Measurements from ENCODE around the gene RABAC1.

Gene RABAC1

DNA sequence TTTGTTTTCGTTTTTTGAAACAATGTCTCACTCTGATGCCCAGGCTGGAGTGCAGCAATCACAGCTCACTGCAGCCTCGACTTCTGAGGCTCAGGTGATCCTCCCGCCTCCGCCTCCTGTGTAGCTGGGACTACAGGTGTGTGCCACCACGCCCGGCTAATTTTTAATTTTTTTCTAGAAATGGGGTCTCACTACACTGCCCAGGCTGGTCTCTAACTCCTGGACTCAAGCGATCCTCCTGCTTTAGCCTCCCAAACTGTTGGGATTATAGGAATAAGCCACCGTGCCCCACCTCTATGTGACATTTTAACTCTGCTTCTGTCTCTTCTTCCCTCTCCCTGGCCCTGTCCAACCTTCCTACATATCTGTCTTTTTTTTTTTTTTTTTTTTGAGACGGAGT is 29.8 kb upstream of the RABAC1 start:
- DNase-seq, result no peak

DNA sequence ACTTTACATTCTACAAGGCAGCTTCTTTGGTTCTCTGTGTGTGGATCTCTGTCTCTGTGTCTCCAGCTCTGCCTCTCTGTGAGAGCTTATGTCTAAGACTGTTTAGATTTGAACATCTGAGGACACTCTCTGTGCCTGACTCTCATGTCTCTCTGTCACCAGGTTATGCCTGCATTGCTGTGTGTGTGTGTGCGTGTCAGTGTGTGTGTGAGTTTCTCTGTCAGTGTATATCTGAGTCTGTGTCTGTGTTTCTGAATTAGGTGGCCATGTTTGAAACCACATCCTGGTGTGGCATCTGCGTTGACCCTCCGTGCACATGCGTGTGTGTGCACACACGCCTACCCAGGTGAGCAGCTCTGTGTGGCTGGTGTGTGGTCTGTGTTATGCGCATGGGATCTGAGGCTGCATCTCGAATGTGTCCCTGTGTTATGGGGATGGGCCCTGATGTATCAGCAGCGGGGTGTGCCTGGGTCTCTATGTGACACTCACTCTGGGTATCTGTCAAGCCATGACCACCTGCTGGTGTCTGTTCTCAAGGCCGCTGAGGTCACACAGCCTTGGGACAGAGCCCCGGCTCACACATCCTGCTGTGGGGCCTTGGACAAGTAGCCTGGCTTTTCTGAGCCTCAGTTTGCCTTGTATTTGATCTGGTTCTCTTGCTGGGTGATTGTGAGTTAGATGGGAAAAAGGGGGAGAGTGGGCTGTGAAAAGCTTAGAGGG is 28.2 kb upstream of the RABAC1 start:
- no peak for DNase-seq

- DNase-seq, result no peak
Observed at GRCh38 chr19:41984961-41985360, 25.8 kb upstream of the RABAC1 start.

- no peak for DNase-seq
Observed at GRCh38 chr19:41981724-41982123, 22.6 kb upstream of the RABAC1 start.

DNA sequence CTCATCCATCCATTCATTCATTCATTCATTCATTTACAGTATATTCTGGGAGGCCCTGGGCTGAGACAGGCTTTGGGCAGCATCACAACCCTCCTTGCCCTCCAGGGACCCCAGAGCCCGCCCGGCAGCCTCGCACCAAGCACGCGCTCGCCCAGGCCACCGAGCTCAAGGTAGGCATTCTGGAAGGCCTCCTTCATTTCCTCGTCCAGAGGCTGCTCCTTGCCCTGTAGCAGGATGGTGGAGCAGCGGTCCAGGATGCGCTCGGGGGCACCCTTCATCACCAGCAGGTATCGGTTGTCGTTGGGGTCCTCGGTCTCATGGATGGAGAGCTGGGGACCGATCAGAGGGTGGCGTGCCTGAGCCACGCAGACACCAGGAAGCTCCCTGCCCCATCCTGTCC is 19.3 kb upstream of the RABAC1 start:
- DNase-seq, result no peak

- no peak for DNase-seq
Observed at GRCh38 chr19:41977916-41978315, 18.8 kb upstream of the RABAC1 start.

GRCh38 chr19:41974652-41975051 is 15.5 kb upstream of the RABAC1 start:
- no peak for DNase-seq

GRCh38 chr19:41971363-41971762 is 12.2 kb upstream of the RABAC1 start:
- no peak for DNase-seq

DNA sequence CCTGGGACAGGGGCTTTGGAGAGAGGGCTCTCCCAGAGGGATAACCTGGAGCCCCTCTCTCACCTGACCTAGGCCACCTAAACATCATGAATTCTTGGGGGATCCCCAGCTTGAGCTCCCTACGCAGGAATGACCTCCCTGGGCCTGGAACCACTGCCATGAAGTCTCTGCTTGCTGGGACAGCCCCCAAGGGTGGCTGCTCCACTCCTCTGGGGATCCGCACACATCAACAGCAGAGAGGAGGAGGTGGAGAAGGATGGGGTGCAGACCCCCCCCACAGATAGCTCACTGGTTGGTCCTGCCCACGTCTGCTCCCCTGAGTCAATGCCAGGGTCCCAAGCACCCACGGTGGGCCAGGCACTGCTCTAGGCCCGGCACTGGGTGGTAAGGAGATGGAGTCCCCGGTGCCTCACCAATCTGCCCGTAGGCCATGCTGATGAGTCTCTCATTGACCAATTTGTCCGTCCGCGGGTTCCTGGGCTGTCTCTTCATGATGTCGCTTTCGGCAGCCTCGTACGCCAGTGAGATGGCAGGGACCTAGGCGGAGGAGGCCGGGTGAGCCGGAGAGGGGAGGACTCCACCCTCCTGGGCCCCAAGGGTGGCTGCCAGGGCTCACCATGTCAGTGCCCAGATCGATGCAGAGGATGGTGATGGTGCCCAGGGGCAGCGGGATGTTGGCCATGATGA is 10.8 kb upstream of the RABAC1 start:
- no peak for DNase-seq

GRCh38 chr19:41968751-41969595 is 9.9 kb upstream of the RABAC1 start:
- no peak for DNase-seq

DNA sequence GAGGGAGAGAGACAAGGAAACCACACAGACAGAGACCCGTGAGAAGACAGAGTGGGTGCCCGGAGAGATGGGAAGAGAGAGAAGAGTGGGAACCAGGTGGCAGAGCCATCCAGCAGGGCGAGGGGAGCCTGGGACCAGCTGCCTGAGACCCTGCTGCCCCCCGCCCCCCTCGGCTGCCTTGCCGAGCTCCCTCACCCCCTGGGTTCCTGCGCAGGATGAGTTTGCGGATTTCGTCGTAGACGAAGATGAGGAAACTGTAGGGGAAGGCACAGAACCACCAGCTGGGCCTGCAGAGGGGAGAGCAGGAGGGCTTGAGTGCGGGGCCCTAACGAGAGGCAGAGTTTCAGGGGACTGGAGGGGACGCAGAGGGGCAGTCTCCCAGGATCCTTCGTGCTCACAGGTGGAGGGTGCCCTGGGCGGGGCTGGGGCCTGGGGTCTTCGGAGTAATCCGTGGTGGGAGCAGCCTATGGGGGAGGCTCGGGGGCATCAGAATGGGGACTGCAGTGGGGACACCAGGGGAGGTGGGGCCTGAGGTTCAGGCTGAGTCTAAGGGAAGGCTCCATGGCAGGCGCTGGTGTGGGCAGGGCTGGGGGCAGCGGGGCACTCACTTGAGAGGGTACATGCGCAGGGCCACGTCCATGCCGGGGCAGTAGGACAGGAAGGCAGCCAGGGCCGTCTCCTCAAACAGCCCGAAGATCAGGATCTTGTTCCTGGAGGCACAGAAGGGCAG is 8.1 kb upstream of the RABAC1 start:
- DNase-seq, result peak; percentile 45

DNA sequence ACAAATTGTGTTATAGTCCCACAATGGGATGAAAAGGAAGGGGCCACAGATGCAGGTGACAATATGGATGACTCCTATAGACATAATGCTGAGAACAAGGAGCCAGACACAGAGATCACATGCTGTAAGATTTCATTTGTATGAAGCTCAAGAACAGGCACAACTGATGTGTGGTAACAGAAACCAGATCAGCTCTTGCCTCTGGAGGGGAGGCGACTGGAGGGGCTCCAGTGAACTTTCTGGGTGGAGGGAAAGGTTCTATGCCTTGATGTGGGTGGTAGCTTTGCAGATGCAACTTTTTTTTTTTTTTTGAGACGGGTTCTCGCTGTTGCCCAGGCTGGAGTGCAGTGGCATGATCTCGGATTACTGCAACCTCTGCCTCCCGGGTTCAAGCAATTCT is 6.0 kb upstream of the RABAC1 start:
- no peak for DNase-seq

DNA sequence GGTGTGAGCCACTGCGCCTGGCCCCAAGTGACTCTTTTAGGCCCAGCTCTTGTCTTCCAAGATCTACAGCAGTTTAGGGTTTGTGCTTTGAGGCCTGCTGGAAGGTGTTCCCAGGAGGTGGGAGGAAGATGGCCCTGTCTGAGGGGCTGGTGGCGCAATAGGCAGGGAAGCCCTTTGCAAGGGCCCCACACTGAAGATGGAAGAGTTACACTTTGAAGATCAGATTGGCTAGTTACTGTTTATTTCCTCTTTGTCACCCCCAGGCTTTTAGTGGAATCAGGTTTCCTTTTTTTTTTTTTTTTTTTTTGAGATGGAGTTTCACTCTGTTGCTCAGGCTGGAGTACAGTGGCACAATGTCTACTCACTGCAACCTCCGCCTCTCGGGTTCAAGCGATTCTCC is 1.9 kb upstream of the RABAC1 start:
- no peak for DNase-seq

GRCh38 chr19:41958367-41959055 is 610 bp downstream of the RABAC1 start:
- peak; percentile 76 for DNase-seq

GRCh38 chr19:41957838-41958366 is 1.2 kb downstream of the RABAC1 start:
- DNase-seq, result peak; percentile 87

DNA sequence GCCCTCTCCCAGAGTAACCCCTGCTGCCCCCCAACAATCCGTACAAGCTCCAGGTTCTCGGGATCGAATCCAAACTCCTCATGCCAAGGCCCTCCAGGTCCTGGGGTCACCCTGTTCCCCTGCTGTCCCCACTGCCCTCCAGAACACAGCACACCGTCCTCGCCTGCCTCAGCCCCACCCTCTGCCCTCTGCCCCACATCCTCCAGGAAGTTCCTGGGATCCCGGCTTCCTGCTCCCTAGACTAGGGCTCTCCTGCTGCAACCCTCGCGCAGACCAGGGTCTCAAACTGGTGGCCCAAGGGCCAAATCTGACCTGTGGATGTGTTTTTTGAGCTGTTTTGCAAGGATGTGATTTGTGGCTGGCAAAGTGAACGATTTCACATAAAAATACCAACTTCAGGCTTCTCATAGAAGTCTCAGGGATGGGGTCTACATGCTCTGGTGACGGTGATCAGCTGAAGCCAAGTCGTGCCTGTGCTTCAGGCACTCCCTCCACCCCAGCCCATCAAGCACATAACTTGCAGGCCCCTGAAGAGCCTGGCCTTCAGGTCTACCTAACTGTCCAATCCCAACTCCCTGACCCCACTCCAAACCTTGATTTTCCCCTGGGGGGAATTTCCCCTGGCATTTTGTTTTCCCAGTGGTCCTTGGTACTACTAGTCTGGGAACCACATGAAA is 1.8 kb downstream of the RABAC1 start:
- no peak for DNase-seq

GRCh38 chr19:41956621-41957020 is 2.5 kb downstream of the RABAC1 start:
- DNase-seq, result no peak

DNA sequence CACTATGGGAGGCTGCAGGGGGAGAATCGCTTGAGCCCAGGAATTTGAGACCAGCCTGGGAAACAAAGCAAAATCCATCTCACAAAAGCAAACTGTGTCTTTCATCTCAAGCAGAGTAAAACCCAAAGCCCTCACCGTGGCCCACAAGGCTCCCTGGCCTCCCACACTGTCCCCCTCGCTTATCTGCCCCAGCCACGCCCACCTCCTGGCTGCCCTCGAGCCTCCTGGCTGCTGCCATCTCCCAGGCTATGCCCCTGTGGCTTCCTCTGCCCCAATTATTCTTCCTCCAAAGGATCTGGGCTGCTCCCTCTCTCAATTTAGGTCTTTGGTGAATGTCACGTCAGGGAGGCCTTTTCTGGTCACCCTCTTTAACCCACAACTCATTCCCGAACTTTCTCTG is 3.6 kb downstream of the RABAC1 start:
- peak; percentile 66 for DNase-seq

GRCh38 chr19:41951686-41952172 is 7.4 kb downstream of the RABAC1 start:
- peak; percentile 73 for DNase-seq

DNA sequence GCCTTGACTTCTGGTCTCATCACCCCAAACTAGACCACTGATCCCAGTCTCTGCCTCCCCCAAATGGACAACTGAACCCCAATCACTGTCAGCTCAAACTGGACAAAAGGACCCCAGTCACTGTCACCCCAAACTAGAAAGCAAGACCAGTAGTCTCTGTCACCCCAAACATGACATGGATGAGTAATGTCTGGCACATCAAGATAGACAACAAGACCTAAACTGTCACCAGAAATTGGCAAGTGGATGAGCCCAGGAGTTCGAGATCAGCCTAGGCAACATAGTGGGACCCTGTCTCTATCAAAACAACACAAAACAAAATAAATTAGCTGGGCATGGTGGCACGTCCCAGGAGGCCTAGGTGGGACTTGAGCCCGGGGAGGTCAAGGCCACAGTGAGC is 12.0 kb downstream of the RABAC1 start:
- no peak for DNase-seq

DNA sequence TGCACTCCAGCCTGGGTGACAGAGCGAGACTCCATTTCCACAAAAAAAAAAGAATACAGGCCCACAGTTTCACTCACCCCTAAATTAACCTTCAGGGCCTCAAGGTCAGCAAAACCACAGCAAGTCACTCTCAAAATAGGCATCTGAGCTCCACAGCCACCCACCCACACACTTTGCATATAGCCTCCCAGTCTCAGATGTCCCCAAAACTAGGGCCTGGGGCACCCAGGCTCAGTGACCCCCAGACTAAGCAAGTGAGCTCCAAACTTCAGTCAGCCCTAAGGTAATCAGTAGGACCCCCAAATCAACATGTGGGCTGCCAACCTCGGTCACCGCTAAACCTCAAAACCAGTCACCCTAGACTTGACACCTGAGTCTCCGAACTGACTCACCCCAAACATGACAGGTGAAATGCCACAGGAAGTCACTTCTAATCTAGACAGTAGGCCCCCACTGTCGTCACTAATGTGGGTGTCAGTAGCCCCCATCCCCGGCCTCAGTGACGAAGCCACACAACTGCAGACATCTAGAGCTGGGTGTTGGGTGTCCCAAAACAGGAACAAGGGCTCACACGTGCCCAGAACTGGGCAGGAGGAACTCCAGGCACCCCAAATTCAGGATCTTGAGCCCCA is 13.9 kb downstream of the RABAC1 start:
- no peak for DNase-seq

Data from hematopoietic multipotent progenitor cell treated with erythropoietin and hydrocortisone succinate and interleukin-3 and kit ligand, for 6 days (in vitro differentiated cells).